Lower lobe of right lung (tissue), 2 donors: ENCODE measurements around the gene NUB1. TPM values are rescaled to one million over a fixed set of nuclear protein-coding genes. Genes with fewer than 3 reads are reported as not detected.

Source experiments
- ATAC-seq, 2 donors: fragments of 200-7000 bp; cut with Tn5 transposase; one replicate each; pipeline ENCODE4 v1.9.1; 2020 to 2022; ENCODE audit warnings: mild to moderate bottlenecking in 2 of 2, moderate library complexity in 2 of 2
- DNase-seq: peaks from one replicate; pipeline ENCODE4 v3.0.0-alpha.2; 2020
- H3K27ac ChIP-seq: fragments of 200-600 bp; one replicate; pipeline ENCODE4 v1.8.0; 2022
- H3K27me3 ChIP-seq: fragments of 200-600 bp; one replicate; pipeline ENCODE4 v1.8.0; 2022; ENCODE audit warnings: low read depth
- H3K36me3 ChIP-seq: fragments of 200-600 bp; one replicate; pipeline ENCODE4 v1.8.0; 2022; ENCODE audit warnings: mild to moderate bottlenecking
- H3K4me1 ChIP-seq: fragments of 200-600 bp; one replicate; pipeline ENCODE4 v1.8.0; 2022
- H3K4me3 ChIP-seq: fragments of 200-600 bp; one replicate; pipeline ENCODE4 v1.8.0; 2022; ENCODE audit warnings: mild to moderate bottlenecking
- H3K9me3 ChIP-seq: fragments of 200-600 bp; one replicate; pipeline ENCODE4 v1.8.0; 2022
- CTCF ChIP-seq: fragments of 200-600 bp; IDR thresholded peaks from one replicate; pipeline ENCODE4 v1.8.0; 2022; ENCODE audit warnings: antibody characterized with exemption, mild to moderate bottlenecking
- intact Hi-C: fragments of 100-400 bp; cut with DNase I; formaldehyde crosslinking; loops from one replicate; pipeline ENCODE4 v1.11.0; 2022
- total RNA-seq: library from RNA; stranded (reverse); fragmentation: NEBNext Ultra II Directional; extraction: Animal tissue kit (Norgen Biotek cat#: 25700); gene quantifications from one replicate; pipeline ENCODE4 v1.2.1, GENCODE V29; 2021
- donor health status: DM: no; HTN: yes; CAD: no; lungs with severe emphysema.

The NUB1 gene
- total RNA-seq, 1 donor from 2014 or later = 53.7 TPM

GRCh38 chr7:151411551-151411950, 69.9 kb downstream of the NUB1 start:
- ATAC-seq = no peak
- intact Hi-C loops = no loop called here
- H3K27ac ChIP-seq = no peak overlapping the region

GRCh38 chr7:151412318-151412717, 70.7 kb downstream of the NUB1 start:
- Histone ChIP-seq H3K36me3 (no peaks in the 10 kb centered on the region), H3K9me3 (no peaks in the 10 kb centered on the region), H3K4me1 (peaks cover 35% of the 10 kb centered on the region), H3K4me3 (no peak overlapping the region), H3K27ac (no peak overlapping the region), H3K27me3 (peaks cover 39% of the 10 kb centered on the region)
- no peak for TF ChIP-seq CTCF
- ATAC-seq (no peak), DNase-seq (no peak)
- intact Hi-C loops = no loop called here

More at GRCh38 chr7:151411551-151411950, 69.9 kb downstream of the NUB1 start:
- no peak for DNase-seq
- Histone ChIP-seq H3K27me3 (peaks cover 39% of the 10 kb centered on the region), H3K4me3 (no peak overlapping the region), H3K4me1 (peaks cover 34% of the 10 kb centered on the region), H3K9me3 (no peaks in the 10 kb centered on the region), H3K36me3 (no peaks in the 10 kb centered on the region)
- TF ChIP-seq CTCF = no peak

- H3K36me3 ChIP-seq = no peaks in the 10 kb centered on the region
- peaks cover 32% of the 10 kb centered on the region for H3K27me3 ChIP-seq
- no peaks in the 10 kb centered on the region for H3K9me3 ChIP-seq
- H3K4me3 ChIP-seq = no peak overlapping the region
- intact Hi-C loops = no loop called here
- ATAC-seq = no peak
- no peak for DNase-seq
- no peak overlapping the region for H3K27ac ChIP-seq
- no peak for TF ChIP-seq CTCF
- peaks cover 35% of the 10 kb centered on the region for H3K4me1 ChIP-seq
Observed at GRCh38 chr7:151413241-151413640, 71.6 kb downstream of the NUB1 start.

- TF ChIP-seq CTCF = no peak
- Histone ChIP-seq H3K9me3 (peaks cover 5% of the 10 kb centered on the region), H3K27ac (no peak overlapping the region), H3K36me3 (no peaks in the 10 kb centered on the region), H3K27me3 (peaks cover 9% of the 10 kb centered on the region), H3K4me3 (no peak overlapping the region), H3K4me1 (peaks cover 12% of the 10 kb centered on the region)
- ATAC-seq (peak; percentile 82 to 89), DNase-seq (no peak)
- intact Hi-C loops = no loop called here
Observed at GRCh38 chr7:151415375-151416105, 73.9 kb downstream of the NUB1 start.

- peaks cover 1% of the 10 kb centered on the region for H3K27me3 ChIP-seq
- ATAC-seq (peak; percentile 6 to 22), DNase-seq (no peak)
- H3K36me3 ChIP-seq = no peaks in the 10 kb centered on the region
- H3K4me3 ChIP-seq = no peak overlapping the region
- H3K9me3 ChIP-seq = peaks cover 5% of the 10 kb centered on the region
- intact Hi-C loops = no loop called here
- no peak overlapping the region for H3K27ac ChIP-seq
- no peak for TF ChIP-seq CTCF
- peaks cover 8% of the 10 kb centered on the region for H3K4me1 ChIP-seq
Observed at GRCh38 chr7:151416112-151416940, 74.7 kb downstream of the NUB1 start.
